ENCODE results near the gene UBE4B. TPM values are rescaled to one million over a fixed set of nuclear protein-coding genes. Genes with fewer than 3 reads are reported as not detected.

UBE4B gene
- polyA plus RNA-seq, 2 of the 4 experiments (the other 2 are of a cell fraction) = 13.5 to 15.1 TPM

DNA sequence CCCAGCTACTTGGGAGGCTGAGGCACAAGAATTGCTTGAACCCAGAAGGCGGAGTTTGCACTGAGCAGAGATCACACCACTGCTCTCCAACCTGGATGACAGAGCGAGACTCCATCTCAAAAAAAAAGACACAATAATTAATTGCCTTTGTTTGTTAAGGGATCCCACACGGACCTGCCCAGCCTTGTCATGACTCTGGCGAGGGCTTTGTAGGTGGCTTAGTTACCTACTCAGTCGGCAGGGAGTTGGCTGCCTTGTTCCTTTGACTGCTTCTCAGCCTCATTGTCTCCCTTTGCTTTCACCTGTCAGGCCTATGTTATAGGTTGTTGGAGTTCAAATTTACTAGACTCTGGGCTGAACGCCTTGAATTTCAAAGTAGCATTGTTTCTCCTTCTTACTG, 82.0 kb downstream of the UBE4B start:
- ATAC-seq (no peak), FAIRE-seq (no peak), DNase-seq (ENCODE audit: low read depth in 1 of 2, low spot score in 1 of 2) (no peak)
- H3K27ac ChIP-seq = no peak overlapping the region
- 94% methylated on average over 6 of the region's 6 CpGs for WGBS (ENCODE audit: missing lambda C conversion rate)
- H3K4me1 ChIP-seq = no peaks in the 10 kb centered on the region
- ChIA-PET POLR2A (interaction anchor here (0.6 kb wide), 1 partner anchor 1234 kb away, joined by 4 read pairs; no protein-coding TSS in a partner anchor), CTCF (interaction anchor here (1.2 kb wide), 1 partner anchor 11 kb away, joined by 3 read pairs; no protein-coding TSS in a partner anchor)
- no peak overlapping the region for H3K4me2 ChIP-seq
- no peak for TF ChIP-seq ZNF302 (CRISPR knock-in tag; IDR thresholded peaks at IDR 0.05)
- no peak for TF ChIP-seq ZFP36 (IDR thresholded peaks at IDR 0.05; ENCODE audit: borderline replicate concordance, partially characterized antibody)
- TF ChIP-seq KDM5A (IDR thresholded peaks at IDR 0.05) = no peak
- TF ChIP-seq HEYL (CRISPR knock-in tag; IDR thresholded peaks at IDR 0.05) = no peak
- no peak for TF ChIP-seq MAFK (IDR thresholded peaks at IDR 0.05; ENCODE audit: partially characterized antibody)
- H3K9me3 ChIP-seq = no peaks in the 10 kb centered on the region
- H3K4me3 ChIP-seq = no peak overlapping the region

DNA sequence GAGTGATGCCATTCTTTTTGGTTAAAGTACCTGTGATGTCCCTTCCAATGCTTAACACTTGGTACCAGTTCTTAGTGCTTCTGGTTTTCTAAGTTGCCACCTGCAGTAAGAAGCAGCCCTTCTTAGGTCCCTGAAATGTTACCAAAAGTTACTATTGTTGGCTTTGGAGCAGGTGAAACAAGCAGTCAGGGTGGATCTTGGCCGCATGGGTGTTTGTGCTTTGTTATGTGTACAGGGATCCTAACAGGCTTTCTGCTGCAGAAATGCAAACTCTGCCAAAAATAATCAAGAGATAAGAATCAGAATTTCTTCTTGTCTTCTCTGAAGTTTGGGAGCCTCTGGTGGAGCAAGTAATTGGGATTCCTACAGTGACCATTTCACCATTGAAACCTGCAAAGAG, 84.4 kb downstream of the UBE4B start:
- Histone ChIP-seq H3K4me3 (no peak overlapping the region), H3K4me2 (no peak overlapping the region), H3K4me1 (no peaks in the 10 kb centered on the region), H3K27ac (no peak overlapping the region), H3K9me3 (no peaks in the 10 kb centered on the region)
- no peak for ATAC-seq
- no peak for FAIRE-seq
- no peak for DNase-seq (ENCODE audit: low read depth in 1 of 2, low spot score in 1 of 2)
- CTCF ChIA-PET = no interaction called here
- POLR2A ChIA-PET = no interaction called here
- WGBS (ENCODE audit: missing lambda C conversion rate) = 75% methylated on average over 1 of the region's 1 CpG
- TF ChIP-seq GATA3 (IDR thresholded peaks at IDR 0.05; ENCODE audit: borderline replicate concordance) (no peak), ZNF302 (CRISPR knock-in tag; IDR thresholded peaks at IDR 0.05) (no peak), ZC3H11A (IDR thresholded peaks at IDR 0.05) (no peak), RFX5 (IDR thresholded peaks at IDR 0.05) (no peak), KDM5A (IDR thresholded peaks at IDR 0.05) (no peak), CBX2 (IDR thresholded peaks at IDR 0.05; ENCODE audit: borderline replicate concordance, low read depth) (no peak), RARB (CRISPR knock-in tag; IDR thresholded peaks at IDR 0.05) (no peak), TFCP2L1 (CRISPR knock-in tag; IDR thresholded peaks at IDR 0.05) (no peak), CBX8 (IDR thresholded peaks at IDR 0.05) (no peak)
- TF ChIP-seq, protein P1, sequence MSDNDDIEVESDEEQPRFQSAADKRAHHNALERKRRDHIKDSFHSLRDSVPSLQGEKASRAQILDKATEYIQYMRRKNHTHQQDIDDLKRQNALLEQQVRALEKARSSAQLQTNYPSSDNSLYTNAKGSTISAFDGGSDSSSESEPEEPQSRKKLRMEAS (IDR thresholded peaks at IDR 0.05) = no peak
- TF ChIP-seq, protein P2, sequence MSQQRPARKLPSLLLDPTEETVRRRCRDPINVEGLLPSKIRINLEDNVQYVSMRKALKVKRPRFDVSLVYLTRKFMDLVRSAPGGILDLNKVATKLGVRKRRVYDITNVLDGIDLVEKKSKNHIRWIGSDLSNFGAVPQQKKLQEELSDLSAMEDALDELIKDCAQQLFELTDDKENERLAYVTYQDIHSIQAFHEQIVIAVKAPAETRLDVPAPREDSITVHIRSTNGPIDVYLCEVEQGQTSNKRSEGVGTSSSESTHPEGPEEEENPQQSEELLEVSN (IDR thresholded peaks at IDR 0.05; ENCODE audit: borderline replicate concordance, low read depth) = no peak

DNA sequence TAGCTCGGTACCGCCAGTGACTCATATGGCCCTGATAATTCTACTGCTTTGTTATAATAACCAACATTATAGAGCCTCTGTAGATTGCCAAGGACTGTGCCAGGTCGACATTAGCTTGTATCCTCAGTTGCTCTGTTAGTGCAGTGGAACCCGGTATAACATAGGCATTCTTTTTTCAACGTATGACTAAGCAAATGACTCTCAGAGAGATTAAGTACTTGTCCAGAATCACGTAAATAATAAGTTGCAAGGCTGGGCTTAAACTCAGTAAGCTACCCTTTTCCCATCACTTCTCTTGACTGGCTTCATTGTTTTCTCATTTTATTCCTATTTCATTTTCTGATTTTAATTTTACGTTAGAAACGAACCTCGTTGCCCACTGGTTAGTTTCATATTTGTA, 85.1 kb downstream of the UBE4B start:
- TF ChIP-seq RFX5 (IDR thresholded peaks at IDR 0.05) = no peak
- TF ChIP-seq, protein P1 (IDR thresholded peaks at IDR 0.05) = no peak
- ATAC-seq (no peak), DNase-seq (ENCODE audit: low read depth in 1 of 2, low spot score in 1 of 2) (no peak), FAIRE-seq (no peak)
- ChIA-PET POLR2A (no interaction called here), CTCF (interaction anchor here (0.6 kb wide), 1 partner anchor 149 kb away, joined by 3 read pairs; no protein-coding TSS in a partner anchor)
- H3K4me3 ChIP-seq = no peak overlapping the region
- H3K27ac ChIP-seq = no peak overlapping the region
- H3K9me3 ChIP-seq = no peaks in the 10 kb centered on the region
- no peaks in the 10 kb centered on the region for H3K4me1 ChIP-seq
- WGBS (ENCODE audit: missing lambda C conversion rate) = 90% methylated on average over 9 of the region's 9 CpGs
- no peak overlapping the region for H3K4me2 ChIP-seq

DNA sequence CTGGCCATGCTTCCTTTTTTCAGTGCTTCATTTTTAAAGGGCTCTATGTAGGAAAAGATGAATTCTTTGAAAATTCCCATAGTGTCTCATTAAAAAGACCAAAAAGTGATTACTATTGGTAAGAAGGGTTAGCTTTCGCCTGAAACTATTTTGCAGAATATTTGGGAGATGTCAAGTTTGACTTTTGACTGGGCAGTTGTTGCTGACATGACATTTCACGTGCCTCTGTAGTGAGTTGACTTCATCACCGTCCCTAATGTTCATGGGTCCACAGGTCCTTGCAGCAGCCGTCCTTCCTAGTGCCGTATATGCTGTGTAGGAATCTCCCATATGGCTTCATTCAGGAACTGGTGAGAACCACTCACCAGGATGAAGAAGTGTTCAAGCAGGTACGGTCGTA, 88.9 kb downstream of the UBE4B start:
- no peak overlapping the region for H3K27ac ChIP-seq
- ATAC-seq = no peak
- H3K4me1 ChIP-seq = no peaks in the 10 kb centered on the region
- CTCF ChIA-PET = interaction anchor here (0.6 kb wide), 1 partner anchor 88 kb away, joined by 3 read pairs; no protein-coding TSS in a partner anchor
- H3K4me3 ChIP-seq = no peak overlapping the region
- H3K4me2 ChIP-seq = no peak overlapping the region
- WGBS (ENCODE audit: missing lambda C conversion rate) = 91% methylated on average over 7 of the region's 7 CpGs
- POLR2A ChIA-PET = no interaction called here
- no peak for DNase-seq (ENCODE audit: low read depth in 1 of 2, low spot score in 1 of 2)
- no peaks in the 10 kb centered on the region for H3K9me3 ChIP-seq
- no peak for FAIRE-seq
- TF ChIP-seq NR3C1 (IDR thresholded peaks at IDR 0.05) (no peak), ZFP36 (IDR thresholded peaks at IDR 0.05; ENCODE audit: borderline replicate concordance, partially characterized antibody) (no peak), RNF2 (IDR thresholded peaks at IDR 0.05; ENCODE audit: borderline replicate concordance, low read depth) (no peak), TP53 (CRISPR knock-in tag; IDR thresholded peaks at IDR 0.05) (no peak), RAD21 (conservative IDR thresholded peaks at IDR 0.05 in 1 of 2, IDR thresholded peaks at IDR 0.05 in 1 of 2) (no peak), SMC3 (IDR thresholded peaks at IDR 0.05) (no peak), CEBPB (IDR thresholded peaks at IDR 0.05) (no peak), HDAC2 (IDR thresholded peaks at IDR 0.05) (no peak), CHD4 (IDR thresholded peaks at IDR 0.05; ENCODE audit: borderline replicate concordance) (no peak), FOXS1 (CRISPR knock-in tag; IDR thresholded peaks at IDR 0.05) (no peak), BHLHE40 (IDR thresholded peaks at IDR 0.05; ENCODE audit: low read depth, low read length) (no peak), HOXB5 (CRISPR knock-in tag; IDR thresholded peaks at IDR 0.05) (no peak)
- TF ChIP-seq, protein P3, sequence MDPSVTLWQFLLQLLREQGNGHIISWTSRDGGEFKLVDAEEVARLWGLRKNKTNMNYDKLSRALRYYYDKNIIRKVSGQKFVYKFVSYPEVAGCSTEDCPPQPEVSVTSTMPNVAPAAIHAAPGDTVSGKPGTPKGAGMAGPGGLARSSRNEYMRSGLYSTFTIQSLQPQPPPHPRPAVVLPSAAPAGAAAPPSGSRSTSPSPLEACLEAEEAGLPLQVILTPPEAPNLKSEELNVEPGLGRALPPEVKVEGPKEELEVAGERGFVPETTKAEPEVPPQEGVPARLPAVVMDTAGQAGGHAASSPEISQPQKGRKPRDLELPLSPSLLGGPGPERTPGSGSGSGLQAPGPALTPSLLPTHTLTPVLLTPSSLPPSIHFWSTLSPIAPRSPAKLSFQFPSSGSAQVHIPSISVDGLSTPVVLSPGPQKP (IDR thresholded peaks at IDR 0.05; ENCODE audit: low read depth, low read length) = no peak
- TF ChIP-seq, protein P4, sequence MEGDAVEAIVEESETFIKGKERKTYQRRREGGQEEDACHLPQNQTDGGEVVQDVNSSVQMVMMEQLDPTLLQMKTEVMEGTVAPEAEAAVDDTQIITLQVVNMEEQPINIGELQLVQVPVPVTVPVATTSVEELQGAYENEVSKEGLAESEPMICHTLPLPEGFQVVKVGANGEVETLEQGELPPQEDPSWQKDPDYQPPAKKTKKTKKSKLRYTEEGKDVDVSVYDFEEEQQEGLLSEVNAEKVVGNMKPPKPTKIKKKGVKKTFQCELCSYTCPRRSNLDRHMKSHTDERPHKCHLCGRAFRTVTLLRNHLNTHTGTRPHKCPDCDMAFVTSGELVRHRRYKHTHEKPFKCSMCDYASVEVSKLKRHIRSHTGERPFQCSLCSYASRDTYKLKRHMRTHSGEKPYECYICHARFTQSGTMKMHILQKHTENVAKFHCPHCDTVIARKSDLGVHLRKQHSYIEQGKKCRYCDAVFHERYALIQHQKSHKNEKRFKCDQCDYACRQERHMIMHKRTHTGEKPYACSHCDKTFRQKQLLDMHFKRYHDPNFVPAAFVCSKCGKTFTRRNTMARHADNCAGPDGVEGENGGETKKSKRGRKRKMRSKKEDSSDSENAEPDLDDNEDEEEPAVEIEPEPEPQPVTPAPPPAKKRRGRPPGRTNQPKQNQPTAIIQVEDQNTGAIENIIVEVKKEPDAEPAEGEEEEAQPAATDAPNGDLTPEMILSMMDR (IDR thresholded peaks at IDR 0.05) = no peak
- TF ChIP-seq, protein P5, sequence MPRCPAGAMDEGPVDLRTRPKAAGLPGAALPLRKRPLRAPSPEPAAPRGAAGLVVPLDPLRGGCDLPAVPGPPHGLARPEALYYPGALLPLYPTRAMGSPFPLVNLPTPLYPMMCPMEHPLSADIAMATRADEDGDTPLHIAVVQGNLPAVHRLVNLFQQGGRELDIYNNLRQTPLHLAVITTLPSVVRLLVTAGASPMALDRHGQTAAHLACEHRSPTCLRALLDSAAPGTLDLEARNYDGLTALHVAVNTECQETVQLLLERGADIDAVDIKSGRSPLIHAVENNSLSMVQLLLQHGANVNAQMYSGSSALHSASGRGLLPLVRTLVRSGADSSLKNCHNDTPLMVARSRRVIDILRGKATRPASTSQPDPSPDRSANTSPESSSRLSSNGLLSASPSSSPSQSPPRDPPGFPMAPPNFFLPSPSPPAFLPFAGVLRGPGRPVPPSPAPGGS (IDR thresholded peaks at IDR 0.05) = no peak
